Central memory CD8-positive, alpha-beta T cell (primary cell): ENCODE data around the gene DGCR8.

Source experiments
- ATAC-seq: fragments of 150-1000 bp; cut with Tn5 transposase; replicated peaks from 2 replicates; pipeline ENCODE4 v1.10.0; 2022; ENCODE audit warnings: mild to moderate bottlenecking, moderate FRiP score, moderate number of reproducible peaks; ENCODE audit not compliant: poor library complexity, severe bottlenecking; ENCODE audit errors: extremely low read depth
- DNase-seq, 2 donors: peaks; one replicate each; pipeline ENCODE4 v3.0.0; 2021; ENCODE audit warnings: low spot score in 2 of 2
- H3K27ac Mint-ChIP-seq: one replicate; pipeline ENCODE4 v1.8.0; 2022; ENCODE audit warnings: low read depth, mild to moderate bottlenecking, moderate library complexity, mixed read lengths
- H3K27me3 Mint-ChIP-seq: one replicate; pipeline ENCODE4 v1.8.0; 2022; ENCODE audit warnings: mixed read lengths
- H3K36me3 Mint-ChIP-seq: one replicate; pipeline ENCODE4 v1.8.0; 2022; ENCODE audit warnings: mild to moderate bottlenecking, moderate library complexity, mixed read lengths; ENCODE audit not compliant: insufficient read depth
- H3K4me1 Mint-ChIP-seq: one replicate; pipeline ENCODE4 v1.8.0; 2022; ENCODE audit warnings: mixed read lengths
- H3K4me3 Mint-ChIP-seq: one replicate; pipeline ENCODE4 v1.8.0; 2022; ENCODE audit warnings: mild to moderate bottlenecking, moderate library complexity, mixed read lengths
- H3K9me3 Mint-ChIP-seq: one replicate; pipeline ENCODE4 v1.8.0; 2022; ENCODE audit warnings: mixed read lengths

DGCR8 gene

GRCh38 chr22:20125201-20126174 is 45.4 kb downstream of the DGCR8 start:
- Mint-ChIP-seq H3K36me3 (peaks cover 36% of the 10 kb centered on the region), H3K4me3 (no peak overlapping the region), H3K27me3 (no peaks in the 10 kb centered on the region), H3K4me1 (peaks cover 25% of the 10 kb centered on the region), H3K27ac (no peak overlapping the region), H3K9me3 (no peaks in the 10 kb centered on the region)
- ATAC-seq: no peak
- DNase-seq: no peak

- Mint-ChIP-seq H3K27ac (no peak overlapping the region), H3K36me3 (peaks cover 32% of the 10 kb centered on the region), H3K4me1 (peaks cover 25% of the 10 kb centered on the region), H3K27me3 (no peaks in the 10 kb centered on the region), H3K4me3 (no peak overlapping the region), H3K9me3 (no peaks in the 10 kb centered on the region)
- no peak for DNase-seq
- no peak for ATAC-seq
Observed at GRCh38 chr22:20126284-20127029, 46.4 kb downstream of the DGCR8 start.

GRCh38 chr22:20127318-20127868 is 47.4 kb downstream of the DGCR8 start:
- Mint-ChIP-seq H3K9me3 (no peaks in the 10 kb centered on the region), H3K27me3 (no peaks in the 10 kb centered on the region), H3K27ac (no peak overlapping the region), H3K36me3 (peaks cover 24% of the 10 kb centered on the region), H3K4me3 (no peak overlapping the region), H3K4me1 (peaks cover 22% of the 10 kb centered on the region)
- DNase-seq: no peak
- no peak for ATAC-seq

GRCh38 chr22:20127869-20128618 is 48.0 kb downstream of the DGCR8 start:
- peaks cover 19% of the 10 kb centered on the region for H3K36me3 Mint-ChIP-seq
- no peaks in the 10 kb centered on the region for H3K9me3 Mint-ChIP-seq
- H3K27ac Mint-ChIP-seq: no peak overlapping the region
- H3K4me3 Mint-ChIP-seq: no peak overlapping the region
- no peaks in the 10 kb centered on the region for H3K27me3 Mint-ChIP-seq
- ATAC-seq (no peak), DNase-seq (no peak)
- H3K4me1 Mint-ChIP-seq: peaks cover 22% of the 10 kb centered on the region

GRCh38 chr22:20128619-20128901 is 48.5 kb downstream of the DGCR8 start:
- no peak for DNase-seq
- H3K9me3 Mint-ChIP-seq: no peaks in the 10 kb centered on the region
- no peak overlapping the region for H3K4me3 Mint-ChIP-seq
- peaks cover 18% of the 10 kb centered on the region for H3K4me1 Mint-ChIP-seq
- no peak for ATAC-seq
- H3K36me3 Mint-ChIP-seq: peaks cover 16% of the 10 kb centered on the region
- H3K27ac Mint-ChIP-seq: no peak overlapping the region
- no peaks in the 10 kb centered on the region for H3K27me3 Mint-ChIP-seq

- Mint-ChIP-seq H3K27me3 (no peaks in the 10 kb centered on the region), H3K27ac (no peak overlapping the region), H3K9me3 (no peaks in the 10 kb centered on the region), H3K4me1 (peaks cover 22% of the 10 kb centered on the region), H3K4me3 (peak overlapping the region; percentile 16), H3K36me3 (peaks cover 15% of the 10 kb centered on the region)
- DNase-seq: peak in 1 of 2 donors; percentile 39
- no peak for ATAC-seq
Observed at GRCh38 chr22:20128902-20129746, 49.1 kb downstream of the DGCR8 start.

GRCh38 chr22:20129747-20130014 is 49.6 kb downstream of the DGCR8 start:
- no peaks in the 10 kb centered on the region for H3K9me3 Mint-ChIP-seq
- DNase-seq (no peak), ATAC-seq (no peak)
- peaks cover 28% of the 10 kb centered on the region for H3K4me1 Mint-ChIP-seq
- H3K4me3 Mint-ChIP-seq: peak overlapping the region; percentile 16
- H3K36me3 Mint-ChIP-seq: peaks cover 15% of the 10 kb centered on the region
- H3K27me3 Mint-ChIP-seq: no peaks in the 10 kb centered on the region
- H3K27ac Mint-ChIP-seq: no peak overlapping the region

GRCh38 chr22:20130319-20130718 is 50.3 kb downstream of the DGCR8 start:
- Mint-ChIP-seq H3K4me1 (peaks cover 28% of the 10 kb centered on the region), H3K36me3 (peaks cover 15% of the 10 kb centered on the region), H3K27me3 (no peaks in the 10 kb centered on the region), H3K27ac (no peak overlapping the region), H3K4me3 (peak overlapping the region; percentile 67), H3K9me3 (no peaks in the 10 kb centered on the region)
- DNase-seq: no peak
- ATAC-seq: no peak

GRCh38 chr22:20130731-20131596 is 50.9 kb downstream of the DGCR8 start:
- ATAC-seq (peak; percentile 78), DNase-seq (peak; percentile 43 to 49)
- Mint-ChIP-seq H3K27me3 (no peaks in the 10 kb centered on the region), H3K36me3 (peaks cover 14% of the 10 kb centered on the region), H3K9me3 (no peaks in the 10 kb centered on the region), H3K4me3 (peak overlapping the region; percentile 67), H3K4me1 (peaks cover 28% of the 10 kb centered on the region), H3K27ac (no peak overlapping the region)

GRCh38 chr22:20131597-20131858 is 51.5 kb downstream of the DGCR8 start, which contains the start of gene ZDHHC8:
Gene ZDHHC8, plus strand, starts transcription at chr22:20131804. Its CDS starts 144 bp downstream, at chr22:20131948.
- Mint-ChIP-seq H3K9me3 (no peaks in the 10 kb centered on the region), H3K4me3 (peak within 1 kb of the TSS; percentile 68), H3K4me1 (peaks cover 33% of the 10 kb centered on the region), H3K27me3 (no peaks in the 10 kb centered on the region), H3K27ac (no peak within 1 kb of the TSS), H3K36me3 (peaks cover 11% of the 10 kb centered on the region)
- ATAC-seq (peak; percentile 80), DNase-seq (no peak)

GRCh38 chr22:20131859-20132685 is 52.0 kb downstream of the DGCR8 start:
- DNase-seq (no peak), ATAC-seq (peak; percentile 3)
- Mint-ChIP-seq H3K27me3 (no peaks in the 10 kb centered on the region), H3K4me1 (peaks cover 33% of the 10 kb centered on the region), H3K4me3 (peak overlapping the region; percentile 68), H3K27ac (no peak overlapping the region), H3K36me3 (peaks cover 7% of the 10 kb centered on the region), H3K9me3 (no peaks in the 10 kb centered on the region)
